Gastroesophageal sphincter (tissue), 3 donors: Measurements from ENCODE around the gene USP17L10.
"Not testable (repeated sequence)": the region's sequence is repeated elsewhere in the genome, so short reads cannot be mapped to it uniquely, and the experiment has no call there.

Experiments
- CTCF ChIP-seq, 4 experiments: fragments of 200-600 bp in 2 of 4; fragments of 450-650 bp in 2 of 4; sonication (generic) in 1 of 4; IDR thresholded peaks; one replicate each; pipeline ENCODE4 v1.5.1; 2017 to 2019; ENCODE audit warnings: antibody characterized with exemption in 4 of 4, mild to moderate bottlenecking in 2 of 4, moderate library complexity in 2 of 4
- EP300 ChIP-seq: sonication (generic); formaldehyde crosslinking; IDR thresholded peaks from one replicate; pipeline ENCODE4 v1.6.1; 2017; ENCODE audit warnings: antibody characterized with exemption, mild to moderate bottlenecking
- POLR2A ChIP-seq, 2 donors: fragments of 450-650 bp; IDR thresholded peaks; one replicate each; pipeline ENCODE4 v1.6.1; 2017; ENCODE audit warnings: antibody characterized with exemption in 2 of 2, mild to moderate bottlenecking in 2 of 2, moderate library complexity in 1 of 2
- POLR2AphosphoS5 ChIP-seq: sonication (generic); formaldehyde crosslinking; IDR thresholded peaks from one replicate; pipeline ENCODE4 v1.6.1; 2017; ENCODE audit warnings: antibody characterized with exemption

DNA sequence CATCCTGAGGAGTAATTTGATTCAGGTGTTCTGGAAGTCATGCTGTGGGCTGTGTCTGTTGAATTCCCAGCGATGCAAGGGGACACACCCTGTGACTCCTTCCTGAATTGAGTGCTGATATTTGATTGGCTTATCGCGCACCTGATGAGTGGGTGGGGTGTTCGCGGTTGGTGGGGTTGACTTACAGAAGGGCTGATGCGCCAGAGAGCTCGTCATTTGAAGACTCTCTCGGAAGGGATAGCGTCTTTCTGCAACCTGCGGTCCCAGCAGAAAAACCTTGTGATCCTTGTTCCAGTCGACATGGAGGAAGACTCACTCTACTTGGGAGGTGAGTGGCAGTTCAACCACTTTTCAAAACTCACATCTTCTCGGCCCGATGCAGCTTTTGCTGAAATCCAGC is 42.6 kb downstream of the USP17L10 start, which contains the start of gene USP17L19:
- not testable (repeated sequence) for TF ChIP-seq CTCF (IDR thresholded peaks at IDR 0.05); POLR2A (IDR thresholded peaks at IDR 0.05); EP300; POLR2AphosphoS5
